GM23338 (cell line): ENCODE results near the gene CERS1. TPM values are rescaled to one million over a fixed set of nuclear protein-coding genes. Genes with fewer than 3 reads are reported as not detected.

ENCODE experiments used
- ATAC-seq: fragments of 200-7000 bp; cut with Tn5 transposase; 3 replicates; pipeline ENCODE4 v1.9.1; 2020
- DNase-seq: peaks from one replicate; pipeline ENCODE4 v3.0.0-alpha.2; 2015; ENCODE audit warnings: low spot score
- H2AFZ ChIP-seq: fragments of 200-600 bp; sonication (generic); 2 replicates; pipeline ENCODE4 v1.8.0; 2016; ENCODE audit warnings: antibody characterized with exemption, mild to moderate bottlenecking, moderate library complexity
- H3F3A ChIP-seq: fragments of 200-600 bp; sonication (generic); replicated peaks from 2 replicates; pipeline ENCODE4 v1.8.0; 2017; ENCODE audit warnings: antibody characterized with exemption, mixed run types, low read depth
- H3K27ac ChIP-seq: fragments of 200-600 bp; sonication (generic); 2 replicates; pipeline ENCODE4 v1.6.1; 2016; ENCODE audit warnings: low read depth
- H3K27me3 ChIP-seq: fragments of 200-600 bp; sonication (generic); 2 replicates; pipeline ENCODE4 v1.8.0; 2016; ENCODE audit warnings: mild to moderate bottlenecking, mixed run types, moderate library complexity; ENCODE audit not compliant: insufficient read depth
- H3K36me3 ChIP-seq: fragments of 200-600 bp; sonication (generic); 2 replicates; pipeline ENCODE4 v1.8.0; 2016; ENCODE audit warnings: mild to moderate bottlenecking; ENCODE audit not compliant: insufficient read depth
- H3K4me1 ChIP-seq: fragments of 200-600 bp; sonication (generic); 2 replicates; pipeline ENCODE4 v1.8.0; 2016; ENCODE audit warnings: mild to moderate bottlenecking, moderate library complexity; ENCODE audit not compliant: insufficient read depth
- H3K4me2 ChIP-seq: fragments of 200-600 bp; sonication (generic); 2 replicates; pipeline ENCODE4 v1.7.1; 2017; ENCODE audit warnings: mixed run types
- H3K4me3 ChIP-seq: fragments of 200-600 bp; sonication (generic); 2 replicates; pipeline ENCODE4 v1.6.1; 2016; ENCODE audit warnings: mixed run types
- H3K79me2 ChIP-seq: fragments of 200-600 bp; sonication (generic); replicated peaks from 2 replicates; pipeline ENCODE4 v1.8.0; 2017; ENCODE audit warnings: mild to moderate bottlenecking; ENCODE audit not compliant: insufficient read depth
- H3K9me2 ChIP-seq: fragments of 200-600 bp; sonication (generic); 2 replicates; pipeline ENCODE4 v1.8.0; 2017; ENCODE audit not compliant: insufficient read depth
- H4K20me1 ChIP-seq: fragments of 200-600 bp; sonication (generic); replicated peaks from 2 replicates; pipeline ENCODE4 v1.8.0; 2017; ENCODE audit warnings: mild to moderate bottlenecking; ENCODE audit not compliant: insufficient read depth
- H3K27ac Mint-ChIP-seq: 2 replicates; pipeline ENCODE4 v1.8.0; 2020; ENCODE audit warnings: inconsistent platforms, mild to moderate bottlenecking, moderate library complexity, mixed read lengths
- H3K27me3 Mint-ChIP-seq: 3 replicates; pipeline ENCODE4 v1.8.0; 2022; ENCODE audit warnings: low read depth, mild to moderate bottlenecking, moderate library complexity, mixed read lengths, inconsistent platforms; ENCODE audit not compliant: insufficient read depth, poor library complexity
- H3K36me3 Mint-ChIP-seq: 3 replicates; pipeline ENCODE4 v1.8.0; 2021; ENCODE audit warnings: low read depth, mild to moderate bottlenecking, inconsistent platforms, moderate library complexity, mixed read lengths
- H3K4me1 Mint-ChIP-seq: 3 replicates; pipeline ENCODE4 v1.8.0; 2020; ENCODE audit warnings: mild to moderate bottlenecking, inconsistent platforms, mixed read lengths
- H3K4me3 Mint-ChIP-seq: 3 replicates; pipeline ENCODE4 v1.8.0; 2021; ENCODE audit warnings: moderate library complexity, mild to moderate bottlenecking, inconsistent platforms, mixed read lengths
- H3K9me3 Mint-ChIP-seq: 3 replicates; pipeline ENCODE4 v1.8.0; 2020; ENCODE audit warnings: moderate library complexity, mild to moderate bottlenecking, inconsistent platforms, mixed read lengths
- CREB1 ChIP-seq: fragments of 250-450 bp; sonication (Bioruptor Pico); IDR thresholded peaks from 2 replicates; pipeline ENCODE4 v1.5.0; 2020; ENCODE audit warnings: low read depth, mild to moderate bottlenecking, moderate library complexity
- CTCF ChIP-seq, 2 experiments: fragments of 200-600 bp in 1 of 2; sonication (generic) in 1 of 2; conservative IDR thresholded peaks; 2 replicates each; pipeline versions ENCODE4 v1.5.1 to v1.6.1; 2016 to 2017; ENCODE audit warnings: antibody characterized with exemption in 2 of 2, low read depth in 2 of 2, mild to moderate bottlenecking in 2 of 2, moderate library complexity in 1 of 2
- ETS1 ChIP-seq: IDR thresholded peaks from 2 replicates; pipeline ENCODE4 v1.6.1; 2016; ENCODE audit warnings: antibody characterized with exemption
- EZH2 ChIP-seq: fragments of 200-600 bp; sonication (generic); IDR thresholded peaks from one replicate; pipeline ENCODE4 v1.8.0; 2017; ENCODE audit warnings: antibody characterized with exemption, mild to moderate bottlenecking, low read depth; ENCODE audit not compliant: unreplicated experiment
- JUNB ChIP-seq: IDR thresholded peaks from one replicate; pipeline ENCODE4 v1.6.1; 2016; ENCODE audit warnings: antibody characterized with exemption; ENCODE audit not compliant: unreplicated experiment
- NANOG ChIP-seq: IDR thresholded peaks from 2 replicates; pipeline ENCODE4 v1.6.1; 2016; ENCODE audit warnings: antibody characterized with exemption, borderline replicate concordance
- POLR2AphosphoS5 ChIP-seq: IDR thresholded peaks from 2 replicates; pipeline ENCODE4 v1.6.1; 2016; ENCODE audit warnings: antibody characterized with exemption, low read depth
- REST ChIP-seq: IDR thresholded peaks from one replicate; pipeline ENCODE4 v1.6.1; 2018; ENCODE audit warnings: antibody characterized with exemption; ENCODE audit not compliant: unreplicated experiment
- STAT1 ChIP-seq: IDR thresholded peaks from one replicate; pipeline ENCODE4 v1.6.1; 2016; ENCODE audit warnings: antibody characterized with exemption; ENCODE audit not compliant: unreplicated experiment
- ZNF114 ChIP-seq: fragments of 250-450 bp; sonication (Bioruptor Pico); IDR thresholded peaks from 2 replicates; pipeline ENCODE4 v1.5.0; 2020; ENCODE audit warnings: mild to moderate bottlenecking, moderate library complexity
- ZNF331 ChIP-seq: fragments of 250-450 bp; sonication (Bioruptor Pico); IDR thresholded peaks from 2 replicates; pipeline ENCODE4 v1.5.0; 2020; ENCODE audit warnings: low read depth, mild to moderate bottlenecking, moderate library complexity
- ZNF462 ChIP-seq: fragments of 250-450 bp; sonication (Bioruptor Pico); IDR thresholded peaks from 2 replicates; pipeline ENCODE4 v1.5.0; 2020; ENCODE audit warnings: mild to moderate bottlenecking, moderate library complexity
- polyA plus RNA-seq: library from polyadenylated mRNA; unstranded; fragments of >200 nt; fragmentation: Nextera tagmentation; extraction: Ambion mirVana; gene quantifications from 2 replicates; pipeline ENCODE4 v1.2.1, GENCODE V29; 2016
- total RNA-seq: library from RNA; depleted of rRNA; stranded (reverse); fragments of >200 nt; shearing (Covaris generic); gene quantifications from 2 replicates; pipeline ENCODE4 v1.2.3, GENCODE V29; 2014

The CERS1 gene
- total and polyA plus RNA-seq, 2 experiments from 2014 or later = 11.1 to 12.2 TPM

GRCh38 chr19:18910010-18910409, 14.1 kb upstream of the CERS1 start:
- H3K4me2 ChIP-seq = no peak overlapping the region
- H2AFZ ChIP-seq = no peak overlapping the region
- H3K27ac ChIP-seq = no peak overlapping the region
- 0 out of 2 replicates have a peak, but pooled peaks cover 4% of the 10 kb centered on the region for H3K36me3 ChIP-seq
- peaks cover 21% of the 10 kb centered on the region for H3K36me3 Mint-ChIP-seq
- no peaks in the 10 kb centered on the region for H3K27me3 ChIP-seq
- no peaks in the 10 kb centered on the region for H3K9me3 Mint-ChIP-seq
- no peak for ATAC-seq
- H3F3A ChIP-seq = no peaks in the 10 kb centered on the region
- no peaks in the 10 kb centered on the region for H3K4me1 Mint-ChIP-seq
- peaks cover 4% of the 10 kb centered on the region for H3K27me3 Mint-ChIP-seq
- H3K4me1 ChIP-seq = no peaks in the 10 kb centered on the region
- H3K4me3 ChIP-seq = no peak overlapping the region
- peaks cover 2% of the 10 kb centered on the region for H4K20me1 ChIP-seq
- H3K9me2 ChIP-seq = no peaks in the 10 kb centered on the region
- no peak overlapping the region for H3K4me3 Mint-ChIP-seq
- 0 out of 2 replicates have a peak, but pooled peaks cover 7% of the 10 kb centered on the region for H3K79me2 ChIP-seq
- TF ChIP-seq STAT1 (no peak), JUNB (no peak), ZNF114 (CRISPR knock-in tag) (no peak), ETS1 (no peak), NANOG (no peak), EZH2 (no peak), CREB1 (CRISPR knock-in tag) (no peak), POLR2AphosphoS5 (no peak), ZNF331 (CRISPR knock-in tag) (no peak), REST (no peak), ZNF462 (no peak), CTCF (conservative IDR thresholded peaks at IDR 0.05; ENCODE audit: low read depth in 2 of 2) (no peak)
- DNase-seq = no peak
- no peak overlapping the region for H3K27ac Mint-ChIP-seq
